Measurements from ENCODE around the gene PXDN. TPM values are rescaled to one million over a fixed set of nuclear protein-coding genes. Genes with fewer than 3 reads are reported as not detected.

Gene PXDN
- total and polyA plus RNA-seq, 2 donors (not counting 1 experiment from before 2014, with no cell fraction given): 0.21 to 1.4 TPM

- H3K27me3 Mint-ChIP-seq: peaks cover 24% of the 10 kb centered on the region
- no peak for DNase-seq
- CTCF ChIA-PET: no interaction called here
- Histone ChIP-seq H2AFZ (ENCODE audit: insufficient read depth, low read depth, low read length, poor library complexity, severe bottlenecking) (no peak overlapping the region), H3K9me3 (ENCODE audit: control extremely low read depth in 1 of 3, control insufficient read depth in 2 of 3, insufficient read depth in 1 of 3, low read length in 2 of 3) (peaks cover 0 to 41% (median 4%) of the 10 kb centered on the region in 3 donors), H3K27me3 (replicated peaks in 1 of 4; ENCODE audit: control extremely low read depth in 1 of 4, control insufficient read depth in 3 of 4, insufficient read depth in 4 of 4, low read length in 3 of 4) (peaks cover 0 to 17% (median 4%) of the 10 kb centered on the region in 4 experiments), H3K4me2 (replicated peaks; ENCODE audit: low read depth, low read length, poor library complexity, severe bottlenecking) (no peak overlapping the region), H3K36me3 (replicated peaks in 1 of 2; ENCODE audit: control extremely low read depth in 1 of 2, control insufficient read depth in 1 of 2, extremely low read depth in 1 of 2, insufficient read depth in 2 of 2, low read length in 1 of 2) (no peaks in the 10 kb centered on the region), H3K9ac (ENCODE audit: low read length) (no peak overlapping the region), H3K4me1 (ENCODE audit: control insufficient read depth in 2 of 2, insufficient read depth in 2 of 2, low read length in 2 of 2) (no peaks in the 10 kb centered on the region), H3K4me3 (ENCODE audit: control extremely low read depth in 1 of 5, extremely low read depth in 1 of 5, insufficient read depth in 1 of 5, low read depth in 2 of 5, low read length in 4 of 5) (no peak overlapping the region), H4K20me1 (ENCODE audit: control insufficient read depth, insufficient read depth, low read length, poor library complexity, severe bottlenecking) (no peaks in the 10 kb centered on the region), H3K79me2 (ENCODE audit: control insufficient read depth, insufficient read depth, low read length) (no peaks in the 10 kb centered on the region), H3K27ac (ENCODE audit: low read length in 2 of 2) (no peak overlapping the region)
- TF ChIP-seq, protein P1, sequence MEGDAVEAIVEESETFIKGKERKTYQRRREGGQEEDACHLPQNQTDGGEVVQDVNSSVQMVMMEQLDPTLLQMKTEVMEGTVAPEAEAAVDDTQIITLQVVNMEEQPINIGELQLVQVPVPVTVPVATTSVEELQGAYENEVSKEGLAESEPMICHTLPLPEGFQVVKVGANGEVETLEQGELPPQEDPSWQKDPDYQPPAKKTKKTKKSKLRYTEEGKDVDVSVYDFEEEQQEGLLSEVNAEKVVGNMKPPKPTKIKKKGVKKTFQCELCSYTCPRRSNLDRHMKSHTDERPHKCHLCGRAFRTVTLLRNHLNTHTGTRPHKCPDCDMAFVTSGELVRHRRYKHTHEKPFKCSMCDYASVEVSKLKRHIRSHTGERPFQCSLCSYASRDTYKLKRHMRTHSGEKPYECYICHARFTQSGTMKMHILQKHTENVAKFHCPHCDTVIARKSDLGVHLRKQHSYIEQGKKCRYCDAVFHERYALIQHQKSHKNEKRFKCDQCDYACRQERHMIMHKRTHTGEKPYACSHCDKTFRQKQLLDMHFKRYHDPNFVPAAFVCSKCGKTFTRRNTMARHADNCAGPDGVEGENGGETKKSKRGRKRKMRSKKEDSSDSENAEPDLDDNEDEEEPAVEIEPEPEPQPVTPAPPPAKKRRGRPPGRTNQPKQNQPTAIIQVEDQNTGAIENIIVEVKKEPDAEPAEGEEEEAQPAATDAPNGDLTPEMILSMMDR (IDR thresholded peaks at IDR 0.05): no peak
- TF ChIP-seq EZH2 (IDR thresholded peaks at IDR 0.05; ENCODE audit: borderline replicate concordance, insufficient read depth, low read depth, low read length, poor library complexity, severe bottlenecking): no peak
- no peak overlapping the region for H3K4me3 Mint-ChIP-seq
- intact Hi-C loops (cut with micrococcal nuclease): no loop called here
- POLR2A ChIA-PET: no interaction called here
- H3K27ac Mint-ChIP-seq: no peak overlapping the region
- 97% methylated on average over 6 of the region's 6 CpGs for WGBS (ENCODE audit: insufficient coverage)
- H3K9me3 Mint-ChIP-seq (ENCODE audit: insufficient read depth): no peaks in the 10 kb centered on the region
- peaks cover 4% of the 10 kb centered on the region for H3K4me1 Mint-ChIP-seq
- ATAC-seq (ENCODE audit: low read depth): no peak
Observed at GRCh38 chr2:1752751-1753150, 8.4 kb upstream of the PXDN start.

GRCh38 chr2:1751767-1752725, 7.7 kb upstream of the PXDN start:
- WGBS (ENCODE audit: insufficient coverage): 80% methylated on average over 13 of the region's 21 CpGs
- DNase-seq (no peak), ATAC-seq (ENCODE audit: low read depth) (no peak)
- no peak overlapping the region for H3K4me3 Mint-ChIP-seq
- no peak overlapping the region for H3K4me3 ChIP-seq (ENCODE audit: control extremely low read depth in 1 of 5, extremely low read depth in 1 of 5, insufficient read depth in 1 of 5, low read depth in 2 of 5, low read length in 4 of 5)
- no peaks in the 10 kb centered on the region for H3K36me3 ChIP-seq (replicated peaks in 1 of 2; ENCODE audit: control extremely low read depth in 1 of 2, control insufficient read depth in 1 of 2, extremely low read depth in 1 of 2, insufficient read depth in 2 of 2, low read length in 1 of 2)
- H3K27ac Mint-ChIP-seq: no peak overlapping the region
- peaks cover 29% of the 10 kb centered on the region for H3K27me3 Mint-ChIP-seq
- no peaks in the 10 kb centered on the region for H4K20me1 ChIP-seq (ENCODE audit: control insufficient read depth, insufficient read depth, low read length, poor library complexity, severe bottlenecking)
- peaks cover 0 to 41% (median 4%) of the 10 kb centered on the region in 3 donors for H3K9me3 ChIP-seq (ENCODE audit: control extremely low read depth in 1 of 3, control insufficient read depth in 2 of 3, insufficient read depth in 1 of 3, low read length in 2 of 3)
- POLR2A ChIA-PET: no interaction called here
- H3K4me1 ChIP-seq (ENCODE audit: control insufficient read depth in 2 of 2, insufficient read depth in 2 of 2, low read length in 2 of 2): no peaks in the 10 kb centered on the region
- no peak overlapping the region for H2AFZ ChIP-seq (ENCODE audit: insufficient read depth, low read depth, low read length, poor library complexity, severe bottlenecking)
- peaks cover 4% of the 10 kb centered on the region for H3K4me1 Mint-ChIP-seq
- TF ChIP-seq EZH2 (IDR thresholded peaks at IDR 0.05; ENCODE audit: borderline replicate concordance, insufficient read depth, low read depth, low read length, poor library complexity, severe bottlenecking): no peak
- TF ChIP-seq, protein P1 (IDR thresholded peaks at IDR 0.05): no peak
- no peak overlapping the region for H3K4me2 ChIP-seq (replicated peaks; ENCODE audit: low read depth, low read length, poor library complexity, severe bottlenecking)
- CTCF ChIA-PET: no interaction called here
- peaks cover 0 to 24% (median 4%) of the 10 kb centered on the region in 4 experiments for H3K27me3 ChIP-seq (replicated peaks in 1 of 4; ENCODE audit: control extremely low read depth in 1 of 4, control insufficient read depth in 3 of 4, insufficient read depth in 4 of 4, low read length in 3 of 4)
- H3K9me3 Mint-ChIP-seq (ENCODE audit: insufficient read depth): no peaks in the 10 kb centered on the region
- no peaks in the 10 kb centered on the region for H3K79me2 ChIP-seq (ENCODE audit: control insufficient read depth, insufficient read depth, low read length)
- no peak overlapping the region for H3K27ac ChIP-seq (ENCODE audit: low read length in 2 of 2)
- H3K9ac ChIP-seq (ENCODE audit: low read length): no peak overlapping the region
- intact Hi-C loops (cut with micrococcal nuclease): no loop called here
